HL-60 (cell line): ENCODE results near the gene IQGAP2.

ENCODE experiments used
- DNase-seq, 2 experiments: peaks; one replicate each; pipeline ENCODE4 v3.0.0-alpha.2; 2010 to 2020; ENCODE audit warnings: low read depth in 1 of 2, low spot score in 1 of 2
- H3K27ac ChIP-seq: fragments of 250-450 bp; sonication (Bioruptor Pico); replicated peaks from 2 replicates; pipeline ENCODE4 v1.5.1; 2020; ENCODE audit warnings: mild to moderate bottlenecking, moderate library complexity
- H3K27me3 ChIP-seq: fragments of 250-450 bp; sonication (Bioruptor Pico); 2 replicates; pipeline ENCODE4 v1.5.1; 2021; ENCODE audit warnings: mild to moderate bottlenecking, moderate library complexity; ENCODE audit not compliant: insufficient read depth, poor library complexity, severe bottlenecking
- H3K4me3 ChIP-seq: replicated peaks from 2 replicates; pipeline ENCODE4 v1.5.1; 2011; ENCODE audit warnings: mild to moderate bottlenecking, control low read depth, low read length; ENCODE audit not compliant: insufficient read depth
- CTCF ChIP-seq: IDR thresholded peaks from one replicate; pipeline ENCODE4 v1.5.1; 2011; ENCODE audit warnings: low read length, control low read depth, inconsistent platforms; ENCODE audit not compliant: insufficient read depth
- GABPA ChIP-seq: IDR thresholded peaks from 2 replicates; pipeline ENCODE4 v1.6.1; 2012; ENCODE audit warnings: low read depth
- POLR2AphosphoS5 ChIP-seq: IDR thresholded peaks from 2 replicates; pipeline ENCODE4 v1.6.1; 2012; ENCODE audit warnings: low read depth
- SPI1 ChIP-seq: IDR thresholded peaks from 2 replicates; pipeline ENCODE4 v1.6.1; 2012; ENCODE audit warnings: low read depth, mild to moderate bottlenecking, borderline replicate concordance
- TF ChIP-seq, protein P1 (sequence below): IDR thresholded peaks from 2 replicates; pipeline ENCODE4 v1.6.1; 2012; ENCODE audit warnings: low read depth; ENCODE audit not compliant: insufficient replicate concordance

IQGAP2 gene

GRCh38 chr5:76455531-76456133, 52.5 kb downstream of the IQGAP2 start:
- no peak for DNase-seq
- H3K27me3 ChIP-seq: no peaks in the 10 kb centered on the region
- TF ChIP-seq, protein P1, sequence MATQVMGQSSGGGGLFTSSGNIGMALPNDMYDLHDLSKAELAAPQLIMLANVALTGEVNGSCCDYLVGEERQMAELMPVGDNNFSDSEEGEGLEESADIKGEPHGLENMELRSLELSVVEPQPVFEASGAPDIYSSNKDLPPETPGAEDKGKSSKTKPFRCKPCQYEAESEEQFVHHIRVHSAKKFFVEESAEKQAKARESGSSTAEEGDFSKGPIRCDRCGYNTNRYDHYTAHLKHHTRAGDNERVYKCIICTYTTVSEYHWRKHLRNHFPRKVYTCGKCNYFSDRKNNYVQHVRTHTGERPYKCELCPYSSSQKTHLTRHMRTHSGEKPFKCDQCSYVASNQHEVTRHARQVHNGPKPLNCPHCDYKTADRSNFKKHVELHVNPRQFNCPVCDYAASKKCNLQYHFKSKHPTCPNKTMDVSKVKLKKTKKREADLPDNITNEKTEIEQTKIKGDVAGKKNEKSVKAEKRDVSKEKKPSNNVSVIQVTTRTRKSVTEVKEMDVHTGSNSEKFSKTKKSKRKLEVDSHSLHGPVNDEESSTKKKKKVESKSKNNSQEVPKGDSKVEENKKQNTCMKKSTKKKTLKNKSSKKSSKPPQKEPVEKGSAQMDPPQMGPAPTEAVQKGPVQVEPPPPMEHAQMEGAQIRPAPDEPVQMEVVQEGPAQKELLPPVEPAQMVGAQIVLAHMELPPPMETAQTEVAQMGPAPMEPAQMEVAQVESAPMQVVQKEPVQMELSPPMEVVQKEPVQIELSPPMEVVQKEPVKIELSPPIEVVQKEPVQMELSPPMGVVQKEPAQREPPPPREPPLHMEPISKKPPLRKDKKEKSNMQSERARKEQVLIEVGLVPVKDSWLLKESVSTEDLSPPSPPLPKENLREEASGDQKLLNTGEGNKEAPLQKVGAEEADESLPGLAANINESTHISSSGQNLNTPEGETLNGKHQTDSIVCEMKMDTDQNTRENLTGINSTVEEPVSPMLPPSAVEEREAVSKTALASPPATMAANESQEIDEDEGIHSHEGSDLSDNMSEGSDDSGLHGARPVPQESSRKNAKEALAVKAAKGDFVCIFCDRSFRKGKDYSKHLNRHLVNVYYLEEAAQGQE: no peak
- TF ChIP-seq SPI1: no peak
- TF ChIP-seq POLR2AphosphoS5: no peak
- no peak for TF ChIP-seq CTCF
- no peak for TF ChIP-seq GABPA
- no peak overlapping the region for H3K4me3 ChIP-seq
- H3K27ac ChIP-seq: no peak overlapping the region

DNA sequence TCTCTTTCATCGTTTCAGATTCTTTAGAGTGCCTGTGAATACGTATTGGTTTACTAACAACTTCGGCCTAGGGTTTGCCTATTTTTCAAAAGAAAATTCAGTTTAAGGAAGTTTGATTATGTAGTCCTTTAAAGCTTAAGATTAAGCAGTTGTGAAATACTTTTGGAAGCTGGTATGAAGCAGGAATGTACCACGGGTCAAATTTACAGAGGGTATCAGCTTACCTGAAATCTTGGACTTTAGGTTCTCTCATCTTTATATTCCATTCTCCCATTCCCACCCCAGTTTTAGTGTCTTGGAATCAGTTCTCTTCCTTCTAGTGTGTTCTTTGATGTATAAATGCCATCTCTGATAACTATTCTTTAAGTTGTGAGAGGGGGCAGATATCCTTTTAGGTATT, 53.2 kb downstream of the IQGAP2 start:
- Histone ChIP-seq H3K27ac (no peak overlapping the region), H3K4me3 (no peak overlapping the region), H3K27me3 (no peaks in the 10 kb centered on the region)
- no peak for TF ChIP-seq SPI1
- no peak for DNase-seq

DNA sequence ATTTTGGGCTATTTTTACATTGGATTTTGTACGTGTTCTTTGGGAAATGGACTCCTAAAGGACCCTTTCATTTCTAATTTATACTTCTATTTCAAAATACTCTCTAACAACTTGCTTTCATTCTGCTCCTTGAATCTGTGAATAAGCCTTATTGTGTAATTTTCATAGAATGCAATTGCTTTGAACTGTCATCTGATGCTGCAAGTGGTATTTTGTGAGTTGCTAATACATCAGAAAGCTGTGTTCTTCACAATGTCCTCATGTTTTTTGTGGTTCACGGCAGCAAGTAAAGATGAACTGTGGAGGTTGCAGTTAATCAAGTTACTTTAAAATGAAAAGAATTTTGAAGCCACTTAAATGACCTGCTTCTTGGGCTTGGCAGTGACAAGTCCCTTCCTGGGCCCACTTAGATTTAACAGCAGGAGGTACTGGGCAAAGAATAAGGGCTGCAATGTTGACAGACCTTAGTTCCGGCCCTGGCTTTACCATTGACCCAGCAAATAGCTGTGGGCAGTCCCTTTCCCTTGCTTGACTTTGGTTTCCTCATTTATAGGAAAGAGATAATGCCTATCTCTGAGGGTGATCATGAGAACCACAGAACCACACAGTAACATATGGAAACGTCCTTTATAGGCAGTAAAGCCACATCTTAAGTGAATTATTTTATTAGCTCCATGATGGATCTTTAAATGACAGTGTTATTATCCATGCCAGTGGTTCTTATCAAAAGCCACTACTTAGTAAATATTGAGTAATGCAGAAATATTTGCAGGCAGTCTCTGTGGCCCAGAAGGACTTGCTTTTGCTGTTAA, 54.8 kb downstream of the IQGAP2 start:
- TF ChIP-seq POLR2AphosphoS5 (no peak), GABPA (no peak), CTCF (no peak), SPI1 (no peak)
- TF ChIP-seq, protein P1: no peak
- Histone ChIP-seq H3K27me3 (no peaks in the 10 kb centered on the region), H3K27ac (no peak overlapping the region), H3K4me3 (no peak overlapping the region)
- DNase-seq: no peak

GRCh38 chr5:76458486-76458830, 55.4 kb downstream of the IQGAP2 start:
- DNase-seq: no peak
- H3K4me3 ChIP-seq: no peak overlapping the region
- TF ChIP-seq POLR2AphosphoS5: no peak
- no peak for TF ChIP-seq CTCF
- TF ChIP-seq, protein P1: no peak
- TF ChIP-seq SPI1: no peak
- no peak for TF ChIP-seq GABPA
- H3K27ac ChIP-seq: no peak overlapping the region
- H3K27me3 ChIP-seq: no peaks in the 10 kb centered on the region
